Tibial nerve (tissue), 4 donors: Measurements from ENCODE around the gene PRPF40A.

ENCODE experiments used
- CTCF ChIP-seq, 5 experiments: fragments of 200-600 bp in 3 of 5; fragments of 450-650 bp in 2 of 5; sonication (generic) in 3 of 5; IDR thresholded peaks; one replicate each; pipeline ENCODE4 v1.5.1; 2016 to 2019; ENCODE audit warnings: antibody characterized with exemption in 5 of 5, mild to moderate bottlenecking in 3 of 5, moderate library complexity in 2 of 5
- EP300 ChIP-seq, 2 donors: sonication (generic); formaldehyde crosslinking; IDR thresholded peaks; one replicate each; pipeline ENCODE4 v1.6.1; 2017; ENCODE audit warnings: antibody characterized with exemption in 2 of 2, mild to moderate bottlenecking in 1 of 2

- no peak for TF ChIP-seq EP300 (IDR thresholded peaks at IDR 0.05)
- no peak for TF ChIP-seq CTCF (IDR thresholded peaks at IDR 0.05)
These were observed 20.8 kb downstream of the PRPF40A start for GRCh38 chr2:152696476-152696875.
